Esophagus squamous epithelium (tissue), 4 donors: Measurements from ENCODE around the gene COQ8A.

Experiments
- CTCF ChIP-seq, 6 experiments: fragments of 450-650 bp in 4 of 6; fragments of 200-600 bp in 2 of 6; sonication (generic) in 2 of 6; IDR thresholded peaks; one replicate each; pipeline ENCODE4 v1.5.1; 2016 to 2019; ENCODE audit warnings: antibody characterized with exemption in 6 of 6, mild to moderate bottlenecking in 4 of 6, moderate library complexity in 4 of 6
- POLR2A ChIP-seq, 4 donors: fragments of 450-650 bp; IDR thresholded peaks; one replicate each; pipeline ENCODE4 v1.6.1; 2017; ENCODE audit warnings: antibody characterized with exemption in 4 of 4, mild to moderate bottlenecking in 4 of 4, moderate library complexity in 3 of 4

- TF ChIP-seq CTCF (IDR thresholded peaks at IDR 0.05): no peak
- no peak for TF ChIP-seq POLR2A (IDR thresholded peaks at IDR 0.05)
These were observed 54.7 kb downstream of the COQ8A start for GRCh38 chr1:226994586-226995364.
